Activated CD8-positive, alpha-beta memory T cell treated with anti-CD3 and anti-CD28 coated beads for 24 hours (primary cell): ENCODE measurements around the gene CNP.
A peak's percentile ranks its signal among the peaks of the same experiment; 100 is the strongest.

Experiments
- DNase-seq: peaks from one replicate; pipeline ENCODE4 v3.0.0-alpha.2; 2020

The CNP gene

DNA sequence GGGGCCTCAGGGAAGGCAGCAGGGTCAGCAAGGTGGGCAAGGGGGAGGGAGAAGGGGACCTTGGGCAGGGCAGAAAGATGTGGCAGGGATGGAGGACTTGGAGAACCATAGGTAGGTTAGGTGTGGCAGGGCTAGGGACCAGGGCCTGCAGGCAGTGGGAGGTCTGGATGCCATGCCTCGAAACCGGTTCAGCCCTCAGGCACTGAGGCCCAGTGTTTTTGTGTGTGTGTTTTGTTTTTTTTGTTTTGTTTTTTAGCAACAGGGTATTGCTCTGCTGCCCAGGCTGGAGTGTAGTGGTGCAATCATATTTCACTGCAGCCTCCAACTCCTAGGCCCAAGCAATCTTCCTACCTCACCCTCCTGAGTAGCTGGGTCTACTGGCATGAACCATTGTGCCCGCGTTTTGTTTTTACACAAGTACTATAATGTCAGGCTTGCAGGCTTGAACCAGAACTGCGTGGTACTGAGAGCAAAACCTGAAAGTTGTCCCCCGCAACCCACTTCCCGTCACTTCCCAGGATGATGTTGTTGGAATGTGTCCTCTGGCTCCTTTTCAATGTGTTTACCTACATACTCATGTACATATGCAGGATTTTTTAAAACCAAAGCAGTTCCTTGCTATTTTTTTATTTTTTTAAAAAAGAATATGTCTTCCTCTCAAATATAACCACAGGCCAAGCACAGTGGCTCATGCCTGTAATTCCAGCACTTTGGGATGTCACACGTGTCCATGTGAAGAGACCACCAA is 23.8 kb upstream of the CNP start:
- DNase-seq: no peak

DNA sequence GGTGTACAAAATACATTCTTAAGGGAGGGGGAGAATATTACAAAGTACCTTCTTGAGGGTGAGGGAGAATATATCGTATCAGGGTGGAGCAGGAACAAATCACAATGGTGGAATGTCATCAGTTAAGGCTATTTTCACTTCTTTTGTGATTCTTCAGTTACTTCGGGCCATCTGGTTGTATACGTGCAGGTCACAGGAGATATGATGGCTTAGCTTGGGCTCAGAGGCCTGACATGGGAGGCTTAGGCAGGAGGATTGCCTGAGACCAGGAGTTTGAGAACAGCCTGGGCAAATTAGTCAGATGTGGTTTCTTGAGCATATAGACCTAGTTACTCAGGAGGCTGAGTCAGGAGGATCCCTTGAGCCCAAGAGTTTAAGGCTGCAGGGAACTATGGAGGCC is 23.1 kb upstream of the CNP start:
- DNase-seq: no peak

DNA sequence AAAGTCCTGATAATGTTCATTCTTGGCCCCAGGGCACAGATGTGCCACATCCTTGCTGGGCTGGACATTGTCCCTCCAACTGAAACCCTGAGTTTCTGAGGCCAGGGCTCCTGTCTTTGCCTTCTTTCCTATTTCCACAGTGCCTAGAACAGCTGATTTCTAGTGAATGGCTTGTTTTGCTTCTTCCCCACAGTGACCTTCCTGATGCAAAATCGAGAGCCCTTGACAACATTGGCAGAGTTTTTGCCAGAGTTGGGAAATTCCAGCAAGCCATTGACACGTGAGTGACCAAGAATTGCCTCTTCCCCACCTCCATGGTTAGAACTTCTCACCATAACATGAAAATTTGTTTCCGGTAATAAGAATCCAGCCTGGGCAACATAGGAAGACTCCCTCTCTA is 21.7 kb upstream of the CNP start:
- no peak for DNase-seq

DNA sequence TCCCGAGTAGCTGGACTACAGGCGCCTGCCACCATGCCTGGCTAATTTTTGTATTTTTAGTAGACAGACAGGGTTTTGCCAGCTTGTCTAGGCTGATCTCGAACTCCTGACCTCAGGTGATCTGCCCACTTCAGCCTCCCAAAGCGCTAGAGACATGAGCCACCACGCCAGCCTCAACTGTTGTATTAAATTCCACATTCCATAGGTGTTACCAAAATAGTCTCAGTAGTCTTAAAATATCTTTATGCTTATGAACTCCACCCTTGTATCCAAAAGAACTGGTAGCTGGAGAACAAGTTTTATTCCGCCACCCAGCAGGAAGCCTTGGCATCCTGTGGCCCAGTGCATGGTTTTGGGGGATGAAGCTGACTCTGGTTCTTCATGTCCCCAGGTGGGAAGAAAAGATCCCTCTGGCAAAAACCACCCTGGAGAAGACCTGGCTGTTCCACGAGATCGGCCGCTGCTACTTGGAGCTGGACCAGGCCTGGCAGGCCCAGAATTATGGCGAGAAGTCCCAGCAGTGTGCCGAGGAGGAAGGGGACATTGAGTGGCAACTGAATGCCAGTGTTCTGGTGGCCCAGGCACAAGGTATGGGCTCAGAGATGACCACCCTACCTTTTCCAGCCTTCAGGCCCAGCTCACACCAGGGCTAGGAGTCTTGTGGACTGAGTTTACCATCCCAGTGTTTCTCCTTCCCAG is 17.7 kb upstream of the CNP start:
- no peak for DNase-seq

DNA sequence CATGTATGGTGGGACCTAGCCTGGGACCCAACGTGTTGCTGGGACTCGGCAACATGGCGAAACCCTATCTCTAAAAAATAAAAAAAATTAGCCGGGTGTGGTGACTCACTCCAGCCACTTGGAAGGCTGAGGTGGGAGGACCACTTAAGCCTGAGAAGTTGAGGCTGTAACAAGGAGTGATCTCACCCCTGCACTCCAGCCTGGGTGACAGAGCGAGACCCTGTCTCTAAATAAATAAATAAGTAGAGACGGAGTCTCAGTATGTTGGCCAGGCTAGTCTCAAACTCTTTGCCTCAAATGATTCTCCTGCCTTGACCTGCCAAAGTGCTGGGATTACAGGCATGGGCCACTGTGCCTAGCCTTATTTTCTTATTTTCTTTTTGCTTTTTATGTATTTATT is 10.1 kb upstream of the CNP start:
- DNase-seq: no peak

DNA sequence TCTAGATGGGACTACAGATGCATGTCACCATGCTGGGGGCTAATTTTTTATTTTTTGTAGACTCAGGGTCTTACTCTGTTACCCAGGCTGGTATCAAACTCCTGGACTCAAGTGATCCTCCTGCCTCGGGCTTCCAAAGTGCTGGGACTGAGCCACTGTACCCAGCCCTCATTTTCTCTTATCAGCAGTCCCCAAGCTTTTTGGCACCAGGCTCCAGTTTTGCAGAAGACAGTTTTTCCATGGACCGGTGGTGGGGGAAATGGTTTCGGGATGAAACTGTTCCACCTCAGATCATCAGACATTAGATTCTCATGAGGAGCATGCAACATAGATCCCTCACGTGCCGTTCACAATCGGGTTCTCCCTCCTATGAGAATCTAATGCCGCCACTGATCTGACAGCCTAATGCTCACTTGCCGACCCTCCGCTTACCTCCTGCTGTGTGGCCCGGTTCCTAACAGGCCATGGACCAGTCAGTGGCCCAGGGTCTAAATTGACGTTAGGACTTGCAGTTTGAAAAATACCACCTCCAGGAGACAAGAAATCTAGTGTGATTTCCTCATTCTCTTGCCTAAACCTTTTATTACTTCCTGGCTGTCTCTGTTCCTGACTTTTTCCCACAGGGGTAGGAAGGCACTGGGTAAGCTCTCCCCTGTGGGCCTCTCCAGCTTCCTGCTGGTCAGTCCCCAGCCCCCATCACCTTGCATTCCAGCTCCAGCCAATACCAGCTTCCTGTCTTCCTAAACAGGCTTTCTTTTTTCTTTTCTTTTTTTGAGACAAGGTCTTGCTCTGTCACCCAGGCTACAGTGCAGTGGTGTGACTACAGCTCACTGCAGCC is 9.3 kb upstream of the CNP start:
- no peak for DNase-seq

DNA sequence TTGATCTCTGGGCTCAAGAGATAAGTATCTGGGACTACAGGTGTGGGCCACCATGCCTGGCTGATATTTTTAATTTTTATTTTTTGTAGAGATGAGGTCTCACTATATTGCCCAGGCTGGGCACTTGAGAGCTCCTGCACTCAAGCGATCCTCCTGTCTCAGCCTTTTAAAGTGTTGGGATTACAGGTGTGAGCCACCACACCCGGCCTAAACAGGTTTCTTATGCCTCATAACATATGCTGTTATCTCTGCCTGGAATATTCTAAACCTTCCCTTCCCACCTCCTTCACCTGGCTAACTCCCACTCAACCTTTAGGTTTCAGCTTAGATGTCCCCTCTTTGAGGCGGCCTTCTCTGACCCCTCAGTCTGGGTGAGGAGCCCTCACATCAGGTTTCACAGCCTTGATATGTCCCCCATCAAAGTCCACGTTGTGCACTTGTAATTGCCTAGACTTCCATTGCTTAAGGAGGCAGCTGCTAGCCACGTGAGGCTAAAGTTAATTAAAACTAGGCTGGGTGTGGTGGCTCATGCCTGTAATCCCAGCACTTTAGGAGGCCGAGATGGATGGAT is 8.6 kb upstream of the CNP start:
- no peak for DNase-seq

DNA sequence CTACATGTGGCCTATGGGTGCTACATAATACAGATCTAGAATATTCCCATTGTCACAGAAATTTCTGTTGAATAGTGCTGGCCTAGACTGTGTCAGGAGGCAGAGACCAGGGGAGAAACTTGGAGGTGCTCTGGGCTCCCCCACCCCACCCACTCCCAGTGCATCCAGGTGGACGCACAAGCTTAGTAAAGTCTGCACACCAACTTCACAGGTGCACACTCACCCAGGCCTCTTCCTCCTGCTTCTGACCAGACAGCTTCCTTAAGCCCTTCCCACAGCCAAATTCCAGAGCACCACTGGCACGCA is 7.6 kb upstream of the CNP start:
- no peak for DNase-seq

DNA sequence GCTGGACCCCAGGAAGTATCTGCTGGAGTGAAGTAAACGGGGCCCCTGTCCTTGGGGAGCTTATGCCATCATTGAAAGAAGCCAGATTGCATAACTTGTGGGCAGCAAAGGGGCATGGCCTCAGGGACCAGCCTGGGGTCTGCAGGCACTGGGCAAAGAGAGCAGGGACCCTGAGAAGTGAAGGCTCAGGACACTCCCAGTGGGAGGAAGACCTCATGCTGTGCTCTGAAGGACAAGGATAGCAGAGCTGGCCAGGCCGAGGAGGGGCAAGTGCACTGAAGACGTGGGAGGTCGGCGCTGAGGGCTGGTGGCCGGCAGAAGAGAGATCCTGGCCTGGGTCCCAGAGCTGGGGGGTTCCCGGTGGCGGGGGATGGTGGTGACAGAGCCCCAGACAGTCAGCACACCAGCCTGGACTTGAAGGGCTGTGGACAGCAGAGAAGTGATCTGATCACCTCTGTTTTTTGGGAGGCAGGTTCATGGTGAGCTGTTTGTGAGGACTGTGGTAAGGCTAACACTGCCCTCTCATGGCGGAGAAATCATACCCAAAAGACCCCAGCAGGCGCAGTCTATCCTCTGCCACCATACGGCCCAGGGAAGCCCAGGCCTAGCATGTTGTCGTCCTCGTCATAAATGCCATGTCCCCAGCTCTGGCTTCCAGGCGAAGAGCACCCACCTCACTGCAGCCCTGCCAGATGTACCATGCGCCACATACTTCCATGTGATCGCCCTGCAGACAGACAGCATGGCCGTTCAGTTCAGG is 7.1 kb upstream of the CNP start:
- DNase-seq: no peak

DNA sequence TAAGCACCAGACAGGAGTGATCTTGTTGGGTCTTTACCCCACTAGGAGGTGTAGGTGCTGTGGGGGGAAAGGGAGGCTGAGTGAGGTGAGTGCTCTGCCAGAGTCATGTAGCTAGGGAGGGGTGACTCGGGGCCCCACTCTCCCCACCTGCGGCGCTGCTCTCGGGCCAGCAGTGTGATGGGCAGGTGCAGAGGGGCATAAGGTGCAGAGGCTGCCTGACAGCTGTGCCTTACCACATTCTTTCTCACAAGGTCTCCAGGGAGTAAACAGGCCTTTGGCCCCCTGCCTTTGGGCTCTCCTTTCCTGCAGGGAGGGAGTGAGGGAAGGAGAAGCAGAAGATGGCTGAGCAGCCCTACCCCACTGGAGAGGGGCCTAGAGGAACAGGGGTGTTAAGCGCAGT is 4.5 kb upstream of the CNP start:
- no peak for DNase-seq

DNA sequence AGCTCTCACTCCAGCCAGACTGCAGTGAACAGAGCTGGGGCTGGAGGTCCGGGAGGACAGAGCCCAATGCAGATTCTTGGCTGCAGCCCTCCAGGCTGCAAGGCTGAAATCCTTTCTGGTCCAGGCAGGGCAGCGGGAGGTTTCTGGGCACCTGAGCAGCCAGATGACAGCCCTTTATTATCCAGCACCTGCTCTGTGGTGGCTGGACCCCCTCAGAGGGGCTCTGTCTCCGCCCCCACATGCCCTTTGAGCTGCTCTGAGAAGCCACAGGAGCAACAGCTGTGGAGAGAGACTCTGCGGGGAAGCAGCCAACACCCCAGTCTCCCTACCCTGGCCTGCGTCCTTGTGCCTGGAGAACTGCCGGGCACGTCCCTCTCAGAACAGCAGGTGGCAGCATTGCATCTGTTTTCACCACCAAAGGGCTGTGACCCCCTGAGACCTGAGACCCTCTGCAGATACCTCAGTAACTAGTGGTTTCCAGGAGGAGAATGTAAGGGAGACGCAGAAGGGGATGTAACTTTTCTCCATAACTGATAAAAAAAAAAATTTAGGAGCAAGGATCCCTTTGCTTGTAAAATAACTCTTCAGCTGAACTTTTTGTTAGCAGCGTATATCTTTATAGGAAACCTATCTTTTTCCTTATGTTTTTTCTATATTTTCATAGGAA is 3.7 kb upstream of the CNP start:
- DNase-seq: peak; percentile 84

DNA sequence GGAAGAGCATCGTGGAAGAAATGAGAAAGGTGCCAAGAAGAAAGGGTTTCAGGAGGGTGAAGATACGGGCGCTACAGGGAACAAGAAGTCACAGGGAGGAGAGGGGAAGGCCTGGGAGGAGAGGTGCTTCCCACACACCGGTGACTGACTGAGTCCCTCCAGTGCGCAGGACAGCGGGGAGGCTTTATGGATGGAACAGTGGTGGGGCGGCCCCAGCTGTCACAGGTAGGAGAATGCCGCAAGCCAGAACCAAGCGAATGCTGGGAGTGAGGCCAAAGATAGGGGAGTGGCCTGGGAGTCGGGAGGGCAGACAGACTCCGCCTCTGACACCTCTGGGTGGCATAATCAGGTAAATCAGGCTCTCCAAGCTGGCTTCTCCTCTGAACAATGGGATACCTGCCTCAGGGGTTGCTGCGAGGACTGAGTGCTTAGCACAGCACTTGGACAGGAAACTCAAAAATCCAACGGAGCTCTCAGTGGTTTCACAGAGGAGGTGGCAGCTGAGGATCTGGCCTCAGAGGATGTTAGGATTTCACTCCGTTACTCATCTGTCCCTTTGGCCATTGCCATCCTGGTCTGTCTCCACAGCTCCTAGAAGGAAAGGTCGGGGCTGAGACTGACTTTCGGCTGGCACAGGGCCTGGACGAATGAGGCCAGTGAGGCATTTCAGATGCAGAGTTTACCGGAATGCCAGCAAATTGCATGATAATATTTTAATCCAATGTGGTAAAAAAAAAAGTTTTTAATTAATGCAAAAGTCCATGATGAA is 717 bp upstream of the CNP start:
- peak; percentile 80 for DNase-seq

DNA sequence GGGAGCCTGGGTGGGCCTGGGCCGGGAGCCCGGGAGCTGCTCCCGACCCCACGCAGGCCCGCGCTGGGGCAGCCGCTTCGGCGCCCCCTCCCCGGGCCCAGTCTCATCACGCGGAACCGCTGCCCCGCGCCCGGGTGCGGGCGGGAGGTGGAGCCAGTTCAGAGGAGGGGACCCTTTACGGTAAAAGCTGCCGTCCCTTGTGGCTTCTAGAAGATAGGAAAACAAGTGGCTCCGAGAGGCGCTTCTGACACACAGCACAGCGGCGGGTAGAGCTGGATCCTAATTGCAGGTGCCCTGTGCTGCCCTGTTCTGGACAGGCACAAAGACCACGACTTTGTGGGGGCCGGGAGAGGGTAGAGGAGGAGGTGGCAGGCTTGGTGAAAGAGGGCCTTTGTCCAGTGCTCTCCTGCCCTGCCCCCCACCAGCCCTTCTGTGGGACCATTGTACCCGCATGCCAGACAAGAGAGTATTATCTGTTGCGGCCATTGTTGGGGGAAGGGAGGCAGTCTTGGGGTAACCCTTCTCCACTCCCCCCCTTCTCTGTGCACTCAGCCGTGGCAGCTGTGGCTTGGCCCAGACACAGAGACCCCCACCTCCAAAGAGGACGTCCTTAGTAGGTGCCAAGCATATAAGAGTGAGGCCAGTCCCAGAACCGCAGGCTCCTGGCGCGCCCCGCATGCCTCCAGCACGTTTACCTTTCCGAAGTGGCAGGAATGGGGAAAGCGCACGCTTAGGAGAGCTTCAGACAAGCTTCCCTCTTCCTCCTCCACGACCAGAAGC is 736 bp downstream of the CNP start:
- DNase-seq: peak; percentile 74

DNA sequence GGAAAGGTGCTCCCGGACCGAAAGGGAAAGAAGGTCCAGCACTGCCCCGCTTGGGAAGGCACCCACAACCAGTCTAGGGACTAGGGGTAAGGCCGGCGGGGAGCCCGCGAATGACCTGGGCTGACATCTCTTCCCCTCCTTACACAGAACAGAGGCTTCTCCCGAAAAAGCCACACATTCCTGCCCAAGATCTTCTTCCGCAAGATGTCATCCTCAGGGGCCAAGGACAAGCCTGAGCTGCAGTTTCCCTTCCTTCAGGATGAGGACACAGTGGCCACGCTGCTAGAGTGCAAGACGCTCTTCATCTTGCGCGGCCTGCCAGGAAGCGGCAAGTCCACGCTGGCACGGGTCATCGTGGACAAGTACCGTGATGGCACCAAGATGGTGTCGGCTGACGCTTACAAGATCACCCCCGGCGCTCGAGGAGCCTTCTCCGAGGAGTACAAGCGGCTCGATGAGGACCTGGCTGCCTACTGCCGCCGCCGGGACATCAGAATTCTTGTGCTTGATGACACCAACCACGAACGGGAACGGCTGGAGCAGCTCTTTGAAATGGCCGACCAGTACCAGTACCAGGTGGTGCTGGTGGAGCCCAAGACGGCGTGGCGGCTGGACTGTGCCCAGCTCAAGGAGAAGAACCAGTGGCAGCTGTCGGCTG is 1.5 kb downstream of the CNP start:
- no peak for DNase-seq

DNA sequence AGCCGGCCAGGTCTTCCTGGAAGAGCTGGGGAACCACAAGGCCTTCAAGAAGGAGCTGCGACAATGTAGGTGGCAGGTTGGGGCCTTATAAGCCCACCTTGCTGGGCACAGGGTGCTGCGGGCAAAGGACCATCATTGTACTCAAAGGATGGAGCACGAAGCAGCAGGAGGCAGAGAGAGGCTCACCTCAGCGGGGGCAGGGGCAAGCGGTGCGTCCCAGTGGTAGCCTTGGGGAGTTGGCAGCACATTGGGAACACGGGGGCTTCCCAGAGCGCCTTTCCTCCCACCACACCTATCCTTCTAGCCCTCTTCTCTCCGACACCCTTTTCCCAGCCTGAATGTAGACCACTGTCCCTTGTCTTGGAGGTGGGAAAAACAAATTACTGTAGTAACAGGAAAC is 2.1 kb downstream of the CNP start:
- DNase-seq: no peak

DNA sequence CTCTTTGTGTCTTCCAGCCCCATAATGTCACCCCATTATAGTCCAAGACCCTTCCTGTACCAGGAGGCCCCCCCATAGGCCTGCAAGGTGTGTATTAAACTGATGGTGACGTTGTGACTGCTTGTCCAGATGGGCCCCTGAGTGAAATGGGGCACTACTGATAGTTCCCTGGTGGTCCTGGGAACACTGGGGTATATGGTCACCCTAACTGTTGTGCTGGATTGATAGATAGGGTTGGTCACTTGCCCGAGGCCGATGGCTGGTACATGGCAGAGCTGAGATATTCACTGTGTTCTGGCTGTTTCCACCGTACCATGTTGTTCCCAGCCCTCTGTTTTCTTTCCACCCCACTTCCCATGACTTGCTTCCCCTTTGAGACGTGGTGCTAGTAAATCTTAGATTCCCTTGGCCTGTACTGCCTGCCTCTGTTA is 4.3 kb downstream of the CNP start:
- no peak for DNase-seq

DNA sequence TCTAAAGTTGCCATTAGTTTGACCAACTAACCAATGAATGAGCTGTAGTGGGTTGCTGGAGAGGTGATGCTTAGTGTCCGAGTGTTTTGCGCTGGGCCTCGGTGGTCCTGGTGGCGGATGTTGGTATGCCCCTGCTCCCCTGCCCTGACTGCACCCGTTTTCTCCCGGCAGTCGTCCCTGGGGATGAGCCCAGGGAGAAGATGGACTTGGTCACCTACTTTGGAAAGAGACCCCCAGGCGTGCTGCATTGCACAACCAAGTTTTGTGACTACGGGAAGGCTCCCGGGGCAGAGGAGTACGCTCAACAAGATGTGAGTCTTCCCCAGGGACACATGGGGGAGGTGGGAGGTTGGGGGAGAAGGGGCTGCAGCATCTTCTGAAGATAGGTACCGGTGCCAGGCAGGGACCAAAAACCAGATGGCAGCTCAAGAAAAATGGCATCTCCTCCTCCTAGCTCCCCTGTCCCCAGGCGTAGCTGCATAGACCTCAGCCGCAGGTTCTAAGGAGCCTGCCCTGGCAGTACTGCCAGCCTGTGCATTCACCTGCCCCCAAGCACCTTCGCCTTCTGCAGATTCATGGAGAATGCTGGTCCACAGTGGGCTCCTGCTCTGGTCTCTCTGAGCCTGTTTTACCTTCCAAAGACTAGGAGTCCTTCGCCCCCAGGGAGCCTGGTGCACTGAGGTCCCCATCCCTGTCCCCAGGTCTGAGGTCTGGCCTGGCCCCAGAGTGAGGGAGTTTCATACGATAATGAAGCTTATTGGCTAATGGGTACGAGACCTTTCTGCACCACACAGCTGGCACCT is 5.3 kb downstream of the CNP start:
- no peak for DNase-seq

DNA sequence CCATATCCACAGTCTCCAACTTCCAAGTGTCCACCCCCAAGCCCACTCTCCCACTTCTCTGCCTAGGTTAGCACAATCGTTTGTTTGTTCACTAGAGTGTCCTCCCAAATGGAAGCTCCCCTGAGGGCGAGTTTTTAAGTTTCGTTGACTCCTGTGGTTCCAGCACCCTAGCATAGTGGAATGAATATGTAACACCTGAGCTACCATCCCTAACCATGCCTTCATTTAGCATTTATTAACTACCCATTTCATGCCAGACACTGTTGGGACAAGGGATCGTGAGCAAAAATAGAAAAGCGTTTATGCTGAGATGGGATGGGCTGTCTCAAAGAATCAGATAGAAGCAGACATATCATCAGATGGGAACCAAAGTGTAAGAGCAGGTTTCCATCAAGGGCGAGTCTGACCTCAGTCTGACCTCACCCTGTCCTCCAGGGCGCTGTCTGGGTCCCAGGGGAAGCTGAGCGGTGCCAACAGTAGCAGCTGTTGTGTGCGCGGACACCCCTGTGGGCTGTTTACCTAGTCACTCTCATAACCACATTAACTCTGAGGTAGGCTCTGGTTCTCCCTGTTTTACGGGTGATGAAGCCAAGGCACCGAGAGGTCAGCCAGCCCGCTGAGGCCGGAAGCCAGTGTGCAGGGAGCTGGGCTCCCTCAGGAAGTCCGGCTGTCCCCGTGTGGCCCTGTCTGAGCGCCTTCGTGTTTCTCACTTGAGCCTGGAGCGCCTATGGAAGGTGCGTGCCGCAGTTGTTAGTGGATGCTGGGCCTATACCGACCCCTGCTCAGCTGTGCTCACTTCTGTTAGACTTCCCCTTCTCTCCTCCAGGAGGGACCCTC is 6.2 kb downstream of the CNP start:
- DNase-seq: no peak
